GM23338 (cell line): ENCODE results near the gene GPC5.

Source experiments
- CREB1 ChIP-seq: fragments of 250-450 bp; sonication (Bioruptor Pico); IDR thresholded peaks from 2 replicates; pipeline ENCODE4 v1.5.0; 2020; ENCODE audit warnings: low read depth, mild to moderate bottlenecking, moderate library complexity
- CTCF ChIP-seq, 2 experiments: fragments of 200-600 bp in 1 of 2; sonication (generic) in 1 of 2; conservative IDR thresholded peaks; 2 replicates each; pipeline versions ENCODE4 v1.5.1 to v1.6.1; 2016 to 2017; ENCODE audit warnings: antibody characterized with exemption in 2 of 2, low read depth in 2 of 2, mild to moderate bottlenecking in 2 of 2, moderate library complexity in 1 of 2
- ETS1 ChIP-seq: IDR thresholded peaks from 2 replicates; pipeline ENCODE4 v1.6.1; 2016; ENCODE audit warnings: antibody characterized with exemption
- EZH2 ChIP-seq: fragments of 200-600 bp; sonication (generic); IDR thresholded peaks from one replicate; pipeline ENCODE4 v1.8.0; 2017; ENCODE audit warnings: antibody characterized with exemption, mild to moderate bottlenecking, low read depth; ENCODE audit not compliant: unreplicated experiment
- EZH2phosphoT487 ChIP-seq: fragments of 200-600 bp; sonication (generic); IDR thresholded peaks from one replicate; pipeline ENCODE4 v1.8.1; 2018; ENCODE audit warnings: antibody characterized with exemption; ENCODE audit not compliant: unreplicated experiment
- JUNB ChIP-seq: IDR thresholded peaks from one replicate; pipeline ENCODE4 v1.6.1; 2016; ENCODE audit warnings: antibody characterized with exemption; ENCODE audit not compliant: unreplicated experiment
- NANOG ChIP-seq: IDR thresholded peaks from 2 replicates; pipeline ENCODE4 v1.6.1; 2016; ENCODE audit warnings: antibody characterized with exemption, borderline replicate concordance
- POLR2AphosphoS5 ChIP-seq: IDR thresholded peaks from 2 replicates; pipeline ENCODE4 v1.6.1; 2016; ENCODE audit warnings: antibody characterized with exemption, low read depth
- REST ChIP-seq: IDR thresholded peaks from one replicate; pipeline ENCODE4 v1.6.1; 2018; ENCODE audit warnings: antibody characterized with exemption; ENCODE audit not compliant: unreplicated experiment
- STAT1 ChIP-seq: IDR thresholded peaks from one replicate; pipeline ENCODE4 v1.6.1; 2016; ENCODE audit warnings: antibody characterized with exemption; ENCODE audit not compliant: unreplicated experiment
- ZNF114 ChIP-seq: fragments of 250-450 bp; sonication (Bioruptor Pico); IDR thresholded peaks from 2 replicates; pipeline ENCODE4 v1.5.0; 2020; ENCODE audit warnings: mild to moderate bottlenecking, moderate library complexity
- ZNF331 ChIP-seq: fragments of 250-450 bp; sonication (Bioruptor Pico); IDR thresholded peaks from 2 replicates; pipeline ENCODE4 v1.5.0; 2020; ENCODE audit warnings: low read depth, mild to moderate bottlenecking, moderate library complexity
- ZNF462 ChIP-seq: fragments of 250-450 bp; sonication (Bioruptor Pico); IDR thresholded peaks from 2 replicates; pipeline ENCODE4 v1.5.0; 2020; ENCODE audit warnings: mild to moderate bottlenecking, moderate library complexity

- TF ChIP-seq REST: no peak
- TF ChIP-seq EZH2: no peak
- TF ChIP-seq CTCF (conservative IDR thresholded peaks at IDR 0.05; ENCODE audit: low read depth in 2 of 2): no peak
- TF ChIP-seq CREB1 (CRISPR knock-in tag): no peak
- TF ChIP-seq POLR2AphosphoS5: no peak
- TF ChIP-seq ETS1: no peak
- no peak for TF ChIP-seq JUNB
- no peak for TF ChIP-seq ZNF331
- no peak for TF ChIP-seq EZH2phosphoT487
- TF ChIP-seq ZNF462 (CRISPR knock-in tag): no peak
- TF ChIP-seq NANOG: no peak
- TF ChIP-seq STAT1: no peak
- TF ChIP-seq ZNF114 (CRISPR knock-in tag): no peak
Measured at GRCh38 chr13:92681239-92681638, 1282.8 kb downstream of the GPC5 start.
